Measurements from ENCODE around the gene ALDH4A1. TPM values are rescaled to one million over a fixed set of nuclear protein-coding genes. Genes with fewer than 3 reads are reported as not detected.

ALDH4A1 gene
- polyA plus RNA-seq, 1 experiment: 36.6 TPM

GRCh38 chr1:18922848-18923755, 20.7 kb upstream of the ALDH4A1 start:
- no peaks in the 10 kb centered on the region for H3K27me3 ChIP-seq (ENCODE audit: control insufficient read depth, insufficient read depth, low read length)
- ChIA-PET POLR2A (no interaction called here), CTCF (interaction anchor here (0.7 to 6.3 kb wide), 10 partner anchors 11 to 174 kb away, joined by 3 to 87 read pairs (median 4); partner anchors contain the start of gene IFFO2)
- DNase-seq (ENCODE audit: low read depth): no peak
- TF ChIP-seq CTCF (IDR thresholded peaks at IDR 0.05; ENCODE audit: insufficient read depth, low read depth, low read length): no peak
- H3K36me3 ChIP-seq (ENCODE audit: control insufficient read depth, insufficient read depth, low read length): peaks cover 9% of the 10 kb centered on the region
- H3K4me3 ChIP-seq (ENCODE audit: low read depth, low read length): no peak overlapping the region

GRCh38 chr1:18922319-18922726, 20.0 kb upstream of the ALDH4A1 start:
- CTCF ChIA-PET: interaction anchor here (0.7 to 6.3 kb wide), 8 partner anchors 10 to 175 kb away, joined by 3 to 87 read pairs (median 4); partner anchors contain the start of gene IFFO2
- POLR2A ChIA-PET: interaction anchor here (0.6 kb wide), 2 partner anchors 16 to 67 kb away, joined by 3 to 7 read pairs; no protein-coding TSS in a partner anchor

GRCh38 chr1:18921516-18922251, 19.3 kb upstream of the ALDH4A1 start:
- DNase-seq (ENCODE audit: low read depth): no peak
- no peaks in the 10 kb centered on the region for H3K27me3 ChIP-seq (ENCODE audit: control insufficient read depth, insufficient read depth, low read length)
- CTCF ChIA-PET: interaction anchor here (0.7 to 6.3 kb wide), 9 partner anchors 10 to 176 kb away, joined by 3 to 87 read pairs (median 3); partner anchors contain the start of gene IFFO2
- 0 out of 2 replicates have a peak, but pooled peaks have one; percentile 1 for TF ChIP-seq CTCF (IDR thresholded peaks at IDR 0.05; ENCODE audit: insufficient read depth, low read depth, low read length)
- H3K36me3 ChIP-seq (ENCODE audit: control insufficient read depth, insufficient read depth, low read length): peaks cover 14% of the 10 kb centered on the region
- H3K4me3 ChIP-seq (ENCODE audit: low read depth, low read length): no peak overlapping the region
- POLR2A ChIA-PET: interaction anchor here (0.6 kb wide), 2 partner anchors 15 to 68 kb away, joined by 3 to 7 read pairs; no protein-coding TSS in a partner anchor

More at GRCh38 chr1:18922319-18922726, 20.0 kb upstream of the ALDH4A1 start:
- Histone ChIP-seq H3K36me3 (ENCODE audit: control insufficient read depth, insufficient read depth, low read length) (peaks cover 12% of the 10 kb centered on the region), H3K27me3 (ENCODE audit: control insufficient read depth, insufficient read depth, low read length) (no peaks in the 10 kb centered on the region), H3K4me3 (ENCODE audit: low read depth, low read length) (no peak overlapping the region)
- peak; percentile 77 for DNase-seq (ENCODE audit: low read depth)
- peak; percentile 45 for TF ChIP-seq CTCF (IDR thresholded peaks at IDR 0.05; ENCODE audit: insufficient read depth, low read depth, low read length)

GRCh38 chr1:18920931-18921330, 18.6 kb upstream of the ALDH4A1 start:
- no peaks in the 10 kb centered on the region for H3K27me3 ChIP-seq (ENCODE audit: control insufficient read depth, insufficient read depth, low read length)
- POLR2A ChIA-PET: no interaction called here
- CTCF ChIA-PET: interaction anchor here (1.0 to 6.3 kb wide), 4 partner anchors 9 to 35 kb away, joined by 3 to 87 read pairs (median 7); partner anchors contain the start of gene IFFO2

More at GRCh38 chr1:18920931-18921330, 18.6 kb upstream of the ALDH4A1 start:
- no peak for DNase-seq (ENCODE audit: low read depth)
- Histone ChIP-seq H3K36me3 (ENCODE audit: control insufficient read depth, insufficient read depth, low read length) (peaks cover 14% of the 10 kb centered on the region), H3K4me3 (ENCODE audit: low read depth, low read length) (no peak overlapping the region)
- TF ChIP-seq CTCF (IDR thresholded peaks at IDR 0.05; ENCODE audit: insufficient read depth, low read depth, low read length): no peak

All from BJ (cell line).